PC-3 (cell line): ENCODE measurements around the gene NUTM1.
"Not testable (repeated sequence)": the region's sequence is repeated elsewhere in the genome, so short reads cannot be mapped to it uniquely, and the experiment has no call there.

Experiments
- CTCF ChIP-seq: fragments of 300-600 bp; sonication (generic); conservative IDR thresholded peaks from 2 replicates; pipeline ENCODE4 v1.5.1; 2017; ENCODE audit warnings: antibody characterized with exemption, low read depth, mild to moderate bottlenecking, low read length
- EZH2 ChIP-seq: fragments of 300-600 bp; sonication (generic); IDR thresholded peaks from one replicate; pipeline ENCODE4 v1.6.1; 2017; ENCODE audit warnings: antibody characterized with exemption, mild to moderate bottlenecking, low read length; ENCODE audit not compliant: unreplicated experiment
- EZH2phosphoT487 ChIP-seq: fragments of 300-600 bp; sonication (generic); IDR thresholded peaks from 2 replicates; pipeline ENCODE4 v1.6.1; 2018; ENCODE audit warnings: mild to moderate bottlenecking, antibody characterized with exemption, low read length, borderline replicate concordance

GRCh38 chr15:34403899-34404298, 60.8 kb downstream of the NUTM1 start:
- not testable (repeated sequence) for TF ChIP-seq EZH2, CTCF, EZH2phosphoT487
